CD4-positive, alpha-beta T cell treated with Interleukin-4 for 4 hours (primary cell): Measurements from ENCODE around the gene RPP25.

ENCODE experiments used
- DNase-seq: peaks from one replicate; pipeline ENCODE4 v3.0.0-alpha.2; 2020

Gene RPP25, protein sequence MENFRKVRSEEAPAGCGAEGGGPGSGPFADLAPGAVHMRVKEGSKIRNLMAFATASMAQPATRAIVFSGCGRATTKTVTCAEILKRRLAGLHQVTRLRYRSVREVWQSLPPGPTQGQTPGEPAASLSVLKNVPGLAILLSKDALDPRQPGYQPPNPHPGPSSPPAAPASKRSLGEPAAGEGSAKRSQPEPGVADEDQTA

DNA sequence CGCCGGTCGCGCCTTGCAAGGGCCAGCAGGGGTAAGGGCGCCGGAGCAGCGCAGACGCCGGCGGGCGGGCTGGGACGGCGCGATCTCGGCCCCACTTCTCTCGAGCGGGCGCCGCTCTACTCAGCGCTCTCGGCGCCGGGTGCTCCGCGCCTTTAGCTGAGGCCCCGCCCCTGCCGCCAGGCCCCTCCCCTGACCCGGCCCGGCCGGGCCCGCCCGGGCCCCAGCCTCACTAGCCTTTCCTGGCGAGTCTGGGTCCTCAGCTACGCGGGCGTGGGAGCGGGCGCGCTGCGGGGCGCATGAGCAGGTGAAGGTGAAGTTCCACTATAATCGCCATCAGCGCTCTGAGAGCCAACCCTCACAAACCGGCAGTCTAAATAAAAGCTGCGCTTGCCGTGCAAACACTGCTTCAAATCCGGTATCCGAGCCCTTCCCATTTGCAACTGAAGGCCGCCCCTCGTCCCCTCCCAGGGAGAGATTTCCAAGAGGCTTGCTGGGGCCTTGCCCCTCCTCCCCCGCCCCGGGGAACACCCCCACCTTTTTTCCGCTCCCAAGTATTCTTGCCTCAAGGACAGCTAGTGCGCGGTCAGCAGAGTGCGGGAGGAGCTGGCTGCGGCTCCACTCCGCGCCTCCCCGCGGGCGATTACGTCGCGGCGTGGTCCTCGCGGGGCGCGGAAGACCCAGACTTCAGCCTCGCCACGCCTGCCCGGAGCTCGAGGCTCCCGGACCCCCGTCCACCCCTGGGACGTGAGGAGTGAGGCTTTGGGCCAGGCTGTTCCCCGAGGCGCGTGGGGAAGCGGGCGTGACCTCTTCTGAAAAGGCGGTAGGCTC, at the start of gene RPP25:
Gene RPP25 (minus strand): TSS at position 125 of the 828 bp plus-strand sequence. CDS start 189 bp downstream, outside the sequence.
- peak; percentile 46 for DNase-seq

DNA sequence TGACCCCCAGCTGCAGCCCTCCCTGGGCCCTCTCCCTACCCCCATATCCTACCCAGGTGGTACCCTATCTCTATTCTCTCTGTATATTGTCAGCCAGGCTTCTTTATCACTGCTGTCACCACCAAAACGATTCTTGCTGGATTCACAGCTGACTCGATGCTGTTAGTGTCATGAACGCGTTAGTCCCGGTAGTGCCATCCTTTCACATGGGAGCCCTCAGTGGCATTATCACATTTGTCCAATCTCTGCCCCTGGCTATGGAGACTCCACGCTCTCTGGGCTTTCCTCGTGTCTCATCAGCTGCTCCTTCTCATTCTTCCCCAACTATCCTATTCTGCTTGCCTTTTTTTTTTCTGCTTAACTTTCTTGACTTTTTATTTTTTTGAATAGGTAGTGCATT, 45.8 kb upstream of the RPP25 start:
- no peak for DNase-seq

DNA sequence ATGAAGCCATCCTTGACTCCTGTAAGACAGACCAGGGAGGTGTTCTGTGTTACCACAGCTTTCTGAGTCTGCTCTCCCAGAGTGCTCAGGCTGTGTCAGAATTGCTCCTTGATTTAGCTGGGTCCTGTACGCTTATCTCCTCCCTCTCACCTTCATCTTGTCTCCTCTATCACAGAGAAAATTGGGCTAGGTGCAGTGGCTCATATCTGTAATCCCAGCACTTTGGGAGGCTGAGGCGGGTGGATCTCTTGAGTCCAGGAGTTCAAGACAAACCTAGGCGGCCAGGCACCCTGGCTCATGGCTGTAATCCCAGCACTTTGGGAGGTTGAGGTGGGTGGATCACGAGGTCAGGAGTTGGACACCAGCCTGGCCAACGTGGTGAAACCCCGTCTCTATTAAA, 44.7 kb upstream of the RPP25 start:
- DNase-seq: no peak

DNA sequence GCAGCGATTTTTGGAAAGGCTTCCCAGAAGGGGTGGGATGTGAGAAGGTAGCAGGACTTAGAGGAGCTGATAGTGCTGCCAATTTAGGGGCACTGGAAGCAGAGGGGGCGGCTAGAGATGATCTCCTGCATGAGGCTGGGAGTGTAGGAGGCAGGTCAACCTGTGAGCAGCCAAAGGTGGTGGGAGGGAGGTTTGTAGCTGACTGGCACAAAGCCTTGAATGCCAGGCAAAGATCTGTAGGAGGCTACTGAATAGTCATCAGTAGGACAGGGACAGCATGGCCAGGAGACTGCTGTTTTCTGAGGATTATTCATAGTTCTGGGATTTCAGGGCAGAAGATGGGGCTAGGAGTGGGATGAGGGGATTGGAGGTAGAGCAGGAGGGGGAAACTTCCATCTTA, 41.0 kb upstream of the RPP25 start:
- no peak for DNase-seq

DNA sequence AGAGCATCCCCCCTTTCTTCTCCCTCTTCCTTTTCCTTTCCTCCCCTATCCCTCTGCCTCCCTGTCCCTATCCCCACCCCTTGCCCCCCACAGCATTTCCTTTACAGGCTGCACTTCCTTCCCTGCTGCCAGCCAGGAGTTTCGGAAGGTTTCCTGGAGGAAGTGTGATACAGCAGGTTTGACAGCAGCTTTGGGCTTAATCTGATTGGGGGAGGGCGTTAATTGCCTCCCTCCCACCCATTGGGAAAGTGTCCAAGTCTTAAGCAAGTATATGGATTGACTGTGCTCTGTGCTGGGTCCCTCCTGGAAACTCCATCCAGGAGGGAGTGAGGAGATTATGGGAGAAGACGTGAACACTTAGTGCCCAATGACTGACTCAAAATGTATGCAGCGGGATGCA, 40.6 kb upstream of the RPP25 start:
- no peak for DNase-seq

DNA sequence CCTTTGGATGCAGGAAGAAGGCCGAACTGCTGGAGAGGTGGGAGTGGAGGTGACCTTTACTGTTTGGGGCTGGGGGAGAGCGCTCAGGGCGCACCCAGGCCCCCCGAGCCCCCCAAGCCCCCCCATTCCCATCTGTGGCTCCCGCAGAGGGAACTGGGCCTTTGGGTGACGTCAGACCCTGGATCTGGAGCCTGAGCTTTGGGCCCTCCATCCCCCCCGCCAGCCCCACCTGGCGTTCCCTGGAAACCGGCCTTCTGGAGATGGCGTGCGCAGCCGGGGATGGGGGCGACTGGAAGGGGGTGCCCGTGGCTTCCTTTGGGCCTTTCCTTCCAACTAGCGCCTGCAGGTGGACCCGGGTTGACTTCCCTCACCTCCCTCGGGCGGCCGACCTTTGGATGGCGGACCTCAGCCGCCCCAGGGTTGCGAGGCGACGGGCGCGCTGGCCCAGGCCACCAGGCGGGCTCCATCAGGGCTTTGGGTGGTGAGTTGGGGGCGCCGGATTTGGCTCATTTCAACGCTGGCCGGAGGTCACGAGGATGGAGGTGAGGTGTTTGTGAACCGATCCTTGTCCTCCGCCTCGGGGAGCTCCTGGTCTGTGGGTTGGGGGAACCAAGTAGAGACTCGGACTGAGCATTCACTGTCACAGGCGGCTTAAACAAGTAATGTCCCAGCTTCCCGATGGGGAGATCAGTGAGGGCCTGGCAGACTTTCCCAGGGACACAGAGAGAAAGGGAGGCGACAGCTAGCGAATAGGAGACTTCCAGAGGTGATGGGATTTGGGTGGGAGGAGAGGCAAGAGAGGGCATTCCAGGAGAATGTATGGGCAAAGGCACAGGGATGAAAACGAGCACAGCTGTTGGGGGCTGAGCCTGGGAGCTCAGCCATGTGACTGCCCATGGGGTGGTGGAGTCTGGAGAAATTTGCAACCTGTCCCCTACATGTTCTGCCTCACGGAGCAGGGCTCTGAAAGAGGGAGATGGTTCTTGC, 39.5 kb upstream of the RPP25 start:
- DNase-seq: no peak

DNA sequence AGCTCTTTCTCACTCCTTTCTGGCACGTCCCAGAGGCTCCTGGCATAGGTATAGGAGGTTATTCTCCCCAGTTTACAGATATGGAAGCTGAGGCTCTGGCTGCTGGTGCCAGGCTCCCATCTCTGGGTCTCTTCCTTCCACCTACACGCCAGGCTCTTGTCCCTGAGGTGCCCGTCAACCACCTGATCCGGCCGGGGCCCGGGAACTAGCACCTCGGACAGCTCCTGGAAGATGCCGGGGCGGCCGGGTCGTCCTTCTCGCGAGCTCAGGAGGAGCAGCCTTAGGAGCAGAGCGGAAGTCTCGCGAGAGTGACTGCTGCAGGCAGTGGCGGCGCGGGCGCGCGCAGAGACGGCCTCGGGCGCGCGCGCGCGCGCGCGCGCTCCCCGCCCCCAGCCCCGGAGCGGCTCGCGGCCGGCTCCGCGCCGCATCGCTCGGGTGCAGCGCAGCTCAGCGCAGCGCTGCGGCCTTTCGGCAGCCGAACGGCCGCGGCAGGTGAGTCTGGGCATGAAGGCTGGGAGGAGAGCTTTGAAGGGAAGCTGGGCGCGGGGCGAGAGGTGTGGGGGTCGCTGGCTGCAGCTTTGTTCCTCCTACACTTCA, 38.7 kb upstream of the RPP25 start, which contains the start of gene SCAMP5:
Gene SCAMP5 (plus strand): TSS at position 382 of the 597 bp plus-strand sequence. CDS start 16,277 bp downstream, outside the sequence.
- DNase-seq: peak; percentile 88

DNA sequence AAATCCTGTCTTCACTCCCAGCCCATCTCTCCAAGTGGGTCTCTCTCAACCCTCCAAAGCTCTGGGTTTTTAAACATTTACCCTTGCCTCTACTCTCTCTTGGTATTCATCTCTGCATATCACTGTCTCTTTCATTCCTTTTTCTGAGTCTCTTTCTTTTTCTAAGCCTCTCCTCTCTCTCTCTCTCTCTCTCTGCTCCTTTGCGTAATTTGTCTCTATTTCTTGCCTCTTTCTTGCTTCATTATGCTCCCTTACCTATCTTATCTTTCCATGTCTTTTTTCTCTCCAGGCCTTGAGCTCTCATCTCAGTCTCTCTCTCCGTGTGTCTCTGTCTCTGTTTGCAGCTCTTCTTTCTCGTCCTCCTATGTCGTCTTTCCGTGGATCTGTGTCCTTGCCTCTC, 38.1 kb upstream of the RPP25 start:
- no peak for DNase-seq

DNA sequence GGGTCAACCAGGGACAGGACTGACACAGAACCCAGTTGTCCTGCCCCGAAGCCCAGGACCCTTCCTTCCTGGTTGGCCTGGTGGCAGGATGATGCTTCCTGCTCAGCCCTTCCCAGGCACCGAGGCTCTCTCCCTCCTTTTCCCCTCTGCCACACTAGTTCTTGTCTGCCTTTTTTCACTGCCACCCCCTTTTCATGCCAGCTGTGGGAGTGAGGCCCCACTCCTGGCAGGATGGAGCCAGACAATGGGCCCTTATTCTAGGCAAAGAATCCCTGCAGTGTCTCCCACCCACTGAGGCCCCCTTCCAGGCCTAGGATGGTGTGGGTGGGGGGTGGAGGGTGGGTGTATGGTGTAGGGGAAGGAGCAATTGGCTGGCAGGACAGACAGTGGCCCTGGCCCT, 37.7 kb upstream of the RPP25 start:
- no peak for DNase-seq

DNA sequence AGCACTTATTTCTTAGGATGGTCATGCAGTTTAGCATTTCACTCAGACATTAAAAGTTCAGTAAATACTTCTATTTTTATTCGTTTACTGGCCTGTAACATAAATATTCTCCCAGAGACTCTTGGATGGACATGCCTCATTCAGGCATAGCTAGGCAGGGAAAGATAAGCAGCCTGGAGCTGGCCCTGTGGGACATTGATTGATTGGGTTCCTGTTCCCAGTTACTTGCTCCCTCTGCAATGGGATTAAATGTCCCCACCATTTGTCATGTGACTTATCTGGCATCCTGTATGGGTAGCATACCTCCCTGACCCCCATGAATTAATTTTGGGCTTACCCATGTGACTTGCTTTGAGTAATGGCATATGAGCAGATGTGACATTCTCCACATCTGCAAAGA, 36.0 kb upstream of the RPP25 start:
- DNase-seq: no peak

DNA sequence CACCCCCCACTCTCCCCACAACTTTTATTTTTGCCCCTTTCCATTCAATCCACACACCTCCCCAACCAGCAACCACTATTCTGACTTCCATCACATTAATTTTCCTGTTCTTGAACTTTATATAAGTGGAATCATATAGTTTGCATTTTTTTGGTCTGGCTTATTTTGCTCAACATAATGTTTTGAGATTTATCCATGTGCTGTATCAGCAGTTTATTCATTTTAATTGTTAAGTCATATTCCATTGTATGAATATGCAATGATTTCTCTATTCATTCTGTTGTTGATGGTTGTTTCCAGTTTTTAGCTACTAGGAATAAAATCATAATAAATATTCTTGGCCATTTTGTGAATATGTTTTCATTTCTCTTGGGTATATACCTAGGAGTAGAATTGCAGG, 33.0 kb upstream of the RPP25 start:
- no peak for DNase-seq

DNA sequence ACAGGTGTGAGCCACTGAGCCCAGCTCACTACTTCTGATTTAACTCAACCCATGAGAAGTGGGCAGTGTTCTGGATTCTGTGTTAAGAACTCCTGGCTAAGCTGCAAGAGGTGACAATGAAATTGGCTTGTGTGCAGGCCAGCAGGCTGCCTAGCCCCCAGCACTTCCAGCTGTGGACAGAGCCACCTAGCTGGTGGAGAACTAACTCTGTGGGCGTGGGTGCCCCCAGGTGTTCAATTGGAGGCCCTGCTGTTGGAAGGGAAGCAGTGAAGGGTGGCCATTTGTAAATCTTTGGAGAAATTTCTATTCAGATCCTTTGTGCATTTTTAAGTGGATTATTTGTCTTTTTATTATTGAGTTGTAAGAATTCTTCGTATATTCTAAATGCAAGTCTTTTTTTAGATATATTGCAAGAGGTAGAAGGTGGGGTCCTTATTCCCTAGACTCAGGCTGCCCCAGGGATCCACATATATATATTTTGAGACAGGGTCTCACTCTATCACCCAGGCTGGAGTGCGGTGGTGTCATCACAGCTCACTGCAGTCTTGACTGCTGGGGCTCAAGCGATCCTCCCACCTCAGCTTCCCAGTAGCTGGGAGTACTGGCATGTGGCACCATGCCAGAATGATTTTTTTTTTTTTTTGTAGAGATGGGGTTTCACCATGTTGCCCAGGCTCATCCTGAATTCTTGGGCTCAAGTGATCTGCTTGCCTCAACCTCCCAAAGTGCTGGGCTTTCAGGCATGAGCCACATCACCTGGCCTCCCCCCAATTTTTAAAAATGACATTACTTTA, 31.6 kb upstream of the RPP25 start:
- peak; percentile 4 for DNase-seq

DNA sequence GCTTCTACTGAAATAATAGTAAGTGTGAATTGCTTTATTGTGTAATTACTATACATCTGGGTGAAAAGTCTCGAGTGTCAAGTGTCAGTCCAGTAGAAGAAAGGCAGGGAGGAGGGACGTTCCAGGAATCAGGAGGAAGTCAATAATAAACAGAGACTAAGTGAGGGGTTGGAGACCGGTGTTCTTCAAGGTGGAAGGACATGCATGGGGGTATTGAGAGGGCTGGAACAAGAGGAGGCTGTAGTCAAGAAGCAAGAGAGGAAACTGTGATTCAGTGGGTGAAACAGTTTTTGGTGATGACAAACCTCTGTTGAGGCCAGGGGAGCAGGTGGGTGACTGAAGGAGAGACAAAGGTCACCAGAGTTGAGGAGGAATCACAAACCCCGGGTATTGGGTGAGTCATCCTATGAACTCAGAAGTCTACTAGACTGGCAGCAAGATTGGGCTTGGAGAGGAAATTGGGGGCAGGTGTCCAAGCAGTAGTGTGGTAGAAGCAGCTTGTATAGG, 27.2 kb upstream of the RPP25 start:
- DNase-seq: no peak

DNA sequence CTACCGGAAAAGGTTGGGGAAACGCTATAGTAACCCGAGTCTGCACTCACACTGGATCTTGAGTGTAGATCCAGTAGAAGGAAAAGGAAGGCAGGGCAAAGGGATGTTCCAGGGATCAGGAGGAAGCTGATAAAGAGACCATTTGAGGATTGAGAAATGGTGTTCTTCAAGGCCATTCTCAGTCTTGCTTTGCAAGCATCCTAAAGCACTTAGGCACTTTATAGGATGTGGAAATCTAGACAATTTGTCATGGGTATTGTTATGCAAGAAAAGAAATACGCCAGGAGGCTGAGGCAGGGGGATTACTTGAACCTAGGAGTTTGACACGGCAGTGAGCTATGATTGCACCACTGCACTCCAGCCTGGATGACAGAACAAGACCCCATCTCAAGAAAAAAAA, 25.6 kb upstream of the RPP25 start:
- no peak for DNase-seq

DNA sequence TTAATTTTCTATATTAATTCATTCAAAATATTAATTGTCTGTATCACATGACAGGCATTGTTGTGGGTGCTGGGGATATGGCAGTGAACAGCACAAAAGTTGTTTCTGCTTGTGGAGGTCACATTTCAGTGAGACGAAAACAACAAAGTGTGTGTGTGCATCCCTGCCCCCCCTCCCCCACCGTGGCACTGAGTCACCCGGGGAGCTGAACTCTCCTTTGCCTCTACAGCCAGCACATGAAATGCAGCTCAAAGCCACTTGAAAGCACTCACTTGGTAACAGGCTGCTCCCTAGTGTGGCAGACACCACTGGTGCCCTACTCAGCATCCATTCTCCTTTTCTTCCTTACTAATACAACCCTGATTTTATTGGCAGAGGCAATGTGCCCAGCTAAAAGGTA, 21.9 kb upstream of the RPP25 start:
- peak; percentile 13 for DNase-seq

DNA sequence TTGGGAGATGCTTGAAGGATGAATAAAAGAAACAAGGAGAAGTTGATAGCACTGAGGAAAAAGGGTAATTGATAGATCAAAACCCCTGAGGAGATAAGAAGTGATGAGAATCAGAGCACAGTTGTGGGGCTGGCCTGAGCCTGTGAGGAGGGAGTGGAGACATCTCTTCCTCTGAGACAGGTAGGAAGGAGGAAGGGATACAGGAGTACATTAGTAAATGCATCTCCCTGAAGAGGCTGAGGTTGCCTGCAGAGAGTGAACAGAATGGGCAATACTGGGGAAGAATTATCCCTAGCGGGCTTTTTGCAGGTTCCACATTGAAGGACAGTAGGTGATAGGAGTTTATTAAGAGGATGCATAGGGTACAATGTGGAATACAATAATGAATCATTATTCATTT, 21.5 kb upstream of the RPP25 start:
- no peak for DNase-seq

DNA sequence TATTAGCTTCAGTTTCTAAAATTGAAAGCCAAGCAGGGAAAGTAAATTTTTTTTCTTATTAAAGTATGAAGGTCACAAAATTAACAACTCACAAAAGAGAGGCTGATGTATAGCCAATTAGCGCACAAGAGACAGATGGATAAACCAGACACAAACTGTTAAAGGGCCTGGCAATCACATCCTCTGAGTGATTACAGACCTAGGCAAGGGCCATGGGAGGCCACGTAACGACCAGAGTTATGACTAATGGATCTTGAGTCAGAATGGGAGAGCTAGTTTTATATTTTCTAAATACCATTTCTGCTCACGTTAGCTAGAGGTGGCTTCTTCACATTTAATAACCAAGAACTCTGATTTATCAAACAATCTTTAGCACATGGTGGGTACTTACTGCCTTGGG, 21.0 kb upstream of the RPP25 start:
- DNase-seq: no peak

DNA sequence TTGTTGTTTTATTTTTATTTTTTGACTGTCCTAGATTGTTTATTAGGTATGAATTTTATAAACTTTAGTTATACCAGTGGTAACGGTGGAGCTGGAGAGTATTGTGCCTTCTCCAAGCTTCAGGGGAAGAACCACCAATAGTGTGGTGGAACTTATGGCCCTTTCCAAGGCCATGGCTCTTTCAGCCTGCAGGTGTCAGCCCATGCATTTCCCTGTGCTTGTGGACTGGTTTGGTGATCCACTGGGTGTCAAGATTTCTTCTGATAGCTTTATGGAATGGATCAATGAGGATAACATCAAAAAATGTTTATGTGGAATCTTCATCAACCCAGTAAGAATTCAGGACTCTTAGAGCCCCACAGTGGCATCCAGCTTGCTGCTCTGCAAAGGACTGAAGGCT, 19.6 kb upstream of the RPP25 start:
- DNase-seq: no peak

DNA sequence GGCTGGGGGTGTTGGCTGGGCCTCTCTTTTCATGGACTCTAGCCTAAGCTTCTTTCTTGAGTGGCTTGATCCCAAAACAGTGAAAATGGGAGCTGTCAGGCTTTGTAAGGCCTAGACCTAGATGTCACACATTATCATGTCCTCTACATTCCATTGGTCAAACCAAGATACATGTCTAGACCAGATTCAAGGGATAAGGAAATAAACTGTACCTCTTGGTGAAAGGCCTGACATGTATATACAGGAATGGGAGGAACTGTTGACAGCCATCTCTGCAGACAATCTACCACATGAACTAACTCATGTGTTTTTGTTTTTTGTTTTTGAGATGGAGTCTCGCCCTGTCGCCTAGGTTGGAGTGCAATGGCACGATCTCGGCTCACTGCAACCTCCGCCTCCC, 11.1 kb upstream of the RPP25 start:
- DNase-seq: no peak

DNA sequence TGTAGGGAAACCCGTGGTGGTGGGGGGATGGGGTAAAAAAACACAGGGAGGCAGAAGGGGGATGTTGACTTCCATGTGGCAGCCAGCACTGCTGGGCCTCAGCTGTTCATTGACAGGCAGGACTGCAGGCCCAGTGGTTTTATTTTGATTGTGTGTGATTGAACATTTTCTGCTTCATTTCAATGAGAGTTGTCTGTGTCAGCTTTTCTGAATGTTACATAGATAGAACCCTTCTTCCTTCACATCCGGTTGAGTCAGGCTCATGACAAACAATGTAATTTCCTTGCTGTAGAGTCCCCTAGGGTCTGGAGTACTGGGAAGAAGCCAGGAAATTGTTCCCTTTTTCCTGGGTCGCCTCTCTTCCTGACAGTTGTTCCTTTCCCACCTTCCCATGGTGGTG, 8.2 kb upstream of the RPP25 start:
- no peak for DNase-seq

DNA sequence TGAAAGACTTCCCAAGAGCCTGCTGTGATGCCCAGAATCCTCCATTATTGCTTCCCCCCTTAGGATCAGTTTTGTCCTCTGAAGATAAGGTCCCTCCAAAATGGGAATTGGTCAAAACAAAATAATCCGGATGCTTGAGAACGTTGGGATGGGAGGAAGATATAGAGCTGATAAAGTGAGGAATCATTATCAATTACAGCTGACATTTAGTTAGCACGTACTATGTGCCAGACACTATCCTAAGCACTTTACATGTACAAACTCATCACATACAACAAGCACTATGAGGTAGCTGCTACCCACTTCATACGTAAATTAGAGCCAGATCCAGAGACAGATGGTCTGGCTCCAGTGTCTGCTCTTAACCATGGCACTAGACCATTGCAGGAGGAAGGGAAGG, 6.6 kb upstream of the RPP25 start:
- DNase-seq: no peak

DNA sequence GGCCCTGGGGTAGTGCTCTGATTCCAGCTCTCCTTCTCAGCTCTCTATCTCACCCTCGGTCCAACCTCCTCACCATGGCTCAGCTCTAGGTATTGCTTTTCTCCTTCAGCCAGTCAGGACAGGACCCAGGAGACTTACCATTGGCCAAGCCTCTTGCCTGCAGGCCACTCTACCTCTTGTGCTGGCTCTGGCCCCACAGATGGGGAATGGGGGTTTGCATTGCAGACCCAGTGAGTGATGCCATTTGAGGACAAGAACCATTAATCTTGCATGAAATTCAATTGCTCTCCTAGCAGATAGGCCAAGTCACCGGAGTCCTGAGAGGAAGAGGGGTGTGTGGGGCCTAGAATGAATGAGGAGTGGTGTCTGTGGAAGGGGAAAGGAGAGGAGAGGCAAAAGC, 6.1 kb upstream of the RPP25 start:
- no peak for DNase-seq
